HepG2 (cell line): ENCODE data around the gene SEC14L1. TPM values are rescaled to one million over a fixed set of nuclear protein-coding genes. Genes with fewer than 3 reads are reported as not detected.

Experiments
- ARID3A ChIP-seq: IDR thresholded peaks from 2 replicates; pipeline ENCODE4 v1.6.1; 2012; ENCODE audit warnings: low read depth, low read length, improper control_type of control experiment
- ARNT2 ChIP-seq: sonication (generic); formaldehyde crosslinking; IDR thresholded peaks from 2 replicates; pipeline ENCODE4 v1.8.0; 2022; ENCODE audit warnings: mild to moderate bottlenecking, low read depth, missing genetic modification reagents, moderate library complexity
- GZF1 ChIP-seq: sonication (generic); formaldehyde crosslinking; IDR thresholded peaks from 2 replicates; pipeline ENCODE4 v1.5.1; 2020; ENCODE audit warnings: mild to moderate bottlenecking, missing genetic modification reagents
- KLF12 ChIP-seq: sonication (generic); formaldehyde crosslinking; IDR thresholded peaks from 2 replicates; pipeline ENCODE4 v1.4.0; 2020; ENCODE audit warnings: missing genetic modification reagents, borderline replicate concordance
- POLR2AphosphoS2 ChIP-seq: IDR thresholded peaks from 2 replicates; pipeline ENCODE4 v1.6.1; 2011; ENCODE audit warnings: low read depth, low read length, improper control_type of control experiment
- PPARG ChIP-seq: conservative IDR thresholded peaks from 2 replicates; pipeline ENCODE4 v1.6.1; 2016; ENCODE audit warnings: missing biosample characterization, missing genetic modification reagents
- SCMH1 ChIP-seq: sonication (generic); formaldehyde crosslinking; IDR thresholded peaks from 2 replicates; pipeline ENCODE4 v1.9.0; 2021; ENCODE audit warnings: missing genetic modification reagents, mild to moderate bottlenecking, borderline replicate concordance
- STAT6 ChIP-seq: sonication (generic); formaldehyde crosslinking; IDR thresholded peaks from 2 replicates; pipeline ENCODE4 v1.4.0; 2020; ENCODE audit warnings: missing genetic modification reagents, mild to moderate bottlenecking, borderline replicate concordance
- YEATS4 ChIP-seq: sonication (generic); formaldehyde crosslinking; IDR thresholded peaks from 2 replicates; pipeline ENCODE4 v1.4.0; 2020; ENCODE audit warnings: missing genetic modification reagents, borderline replicate concordance
- ZFYVE20 ChIP-seq: sonication (generic); formaldehyde crosslinking; IDR thresholded peaks from 2 replicates; pipeline ENCODE4 v1.8.0; 2023; ENCODE audit warnings: low read depth, mild to moderate bottlenecking, moderate library complexity, missing genetic modification reagents, borderline replicate concordance
- ZNF432 ChIP-seq: sonication (generic); formaldehyde crosslinking; IDR thresholded peaks from 2 replicates; pipeline ENCODE4 v1.5.0; 2020; ENCODE audit warnings: missing genetic modification reagents, mild to moderate bottlenecking, borderline replicate concordance
- ZNF619 ChIP-seq: sonication (generic); formaldehyde crosslinking; IDR thresholded peaks from 2 replicates; pipeline ENCODE4 v1.4.0; 2020; ENCODE audit warnings: mild to moderate bottlenecking, missing genetic modification reagents
- ZNF660 ChIP-seq: sonication (generic); formaldehyde crosslinking; IDR thresholded peaks from 2 replicates; pipeline ENCODE4 v1.5.1; 2020; ENCODE audit warnings: mild to moderate bottlenecking, low read depth, missing genetic modification reagents, borderline replicate concordance
- polyA plus RNA-seq, 8 experiments: library from polyadenylated mRNA; depleted of rRNA in 3 of 8; stranded (reverse) in 7 of 8; unstranded in 1 of 8; fragments of >200 nt; fragmentation: Illumina TruSeq in 4 of 8; extraction: Trizol in 4 of 8; gene quantifications; 2 replicates each; pipeline versions ENCODE4 v1.2.1 to v1.2.3, GENCODE V29; 2011 to 2016; ENCODE audit warnings: low read depth in 4 of 8, missing spikeins in 1 of 8, mixed read lengths in 1 of 8; ENCODE audit not compliant: insufficient read depth in 1 of 8
- total RNA-seq, 5 experiments: library from RNA; depleted of rRNA; stranded (reverse); fragments of >200 nt; fragmentation: Illumina TruSeq; extraction: Trizol; gene quantifications; 2 replicates each; pipeline ENCODE4 v1.2.3, GENCODE V29; 2016; ENCODE audit warnings: low read depth in 1 of 5
- TF ChIP-seq, protein P1 (sequence below): sonication (generic); formaldehyde crosslinking; IDR thresholded peaks from 2 replicates; pipeline ENCODE4 v1.9.0; 2021; ENCODE audit warnings: mild to moderate bottlenecking, missing genetic modification reagents
- TF ChIP-seq, protein P2 (sequence below): sonication (generic); formaldehyde crosslinking; IDR thresholded peaks from 2 replicates; pipeline ENCODE4 v1.8.1; 2022; ENCODE audit warnings: mild to moderate bottlenecking, missing genetic modification reagents

Gene SEC14L1
- total and polyA plus RNA-seq, 2 of the 13 experiments (the other 11 are each of a cell fraction or from before 2014, with no cell fraction given): 26.3 to 43.9 TPM

DNA sequence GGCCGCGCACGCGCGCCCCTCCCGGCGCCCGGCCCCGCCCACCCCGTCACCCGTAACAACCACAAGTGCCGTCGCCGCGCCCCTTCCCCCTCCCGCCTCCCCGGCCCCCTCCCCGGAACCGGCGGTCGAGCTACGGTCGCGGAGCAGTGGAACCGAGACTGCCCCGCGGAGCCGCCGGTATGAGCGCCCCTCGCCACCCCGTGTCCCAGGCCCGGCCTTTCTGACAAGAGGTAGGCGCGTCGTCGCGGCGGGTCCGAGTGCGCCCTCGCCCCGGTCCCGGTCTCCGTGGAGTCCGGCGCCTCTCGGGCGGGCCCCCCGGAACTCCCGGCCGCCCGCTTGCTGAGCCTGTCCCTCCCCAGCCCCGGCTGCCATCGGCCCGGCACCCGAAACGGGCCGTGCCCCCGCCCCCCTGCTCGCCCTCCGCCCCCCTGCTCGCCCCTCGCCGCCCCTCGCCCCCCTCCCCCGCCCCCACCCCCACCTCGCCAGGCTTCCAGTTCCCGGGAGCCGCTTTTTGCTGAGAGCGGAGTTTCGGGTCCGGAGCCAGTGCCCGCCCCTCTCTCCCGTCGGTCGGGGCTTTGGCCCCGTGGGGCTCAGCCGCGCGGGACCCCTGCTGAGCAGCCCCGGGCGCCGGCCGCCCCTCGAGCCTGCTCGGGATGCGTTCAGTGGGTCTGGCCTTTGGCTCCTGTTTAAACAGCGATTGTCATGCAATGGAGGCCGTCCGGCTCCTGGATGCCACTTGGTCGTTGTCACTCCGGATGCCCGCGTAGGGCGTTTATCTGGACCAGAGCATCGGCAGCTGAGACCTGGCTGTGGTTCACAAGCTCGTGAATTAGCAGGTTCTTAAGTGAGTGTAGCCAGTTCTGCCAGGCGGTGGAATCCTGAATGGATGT lies at the start of gene SEC14L1 (continued):
- 0 out of 2 replicates have a peak, but pooled peaks have one; percentile 14 for TF ChIP-seq ARNT2 (CRISPR knock-in tag)
- no peak for TF ChIP-seq ZNF432 (CRISPR knock-in tag)
- no peak for TF ChIP-seq POLR2AphosphoS2
- no peak for TF ChIP-seq ZFYVE20 (CRISPR knock-in tag)
- TF ChIP-seq PPARG (CRISPR knock-in tag): no peak; the same call in 1 of the 2 replicates
- TF ChIP-seq ZNF619 (CRISPR knock-in tag): no peak
- TF ChIP-seq ARID3A: no peak
- TF ChIP-seq, protein P1, sequence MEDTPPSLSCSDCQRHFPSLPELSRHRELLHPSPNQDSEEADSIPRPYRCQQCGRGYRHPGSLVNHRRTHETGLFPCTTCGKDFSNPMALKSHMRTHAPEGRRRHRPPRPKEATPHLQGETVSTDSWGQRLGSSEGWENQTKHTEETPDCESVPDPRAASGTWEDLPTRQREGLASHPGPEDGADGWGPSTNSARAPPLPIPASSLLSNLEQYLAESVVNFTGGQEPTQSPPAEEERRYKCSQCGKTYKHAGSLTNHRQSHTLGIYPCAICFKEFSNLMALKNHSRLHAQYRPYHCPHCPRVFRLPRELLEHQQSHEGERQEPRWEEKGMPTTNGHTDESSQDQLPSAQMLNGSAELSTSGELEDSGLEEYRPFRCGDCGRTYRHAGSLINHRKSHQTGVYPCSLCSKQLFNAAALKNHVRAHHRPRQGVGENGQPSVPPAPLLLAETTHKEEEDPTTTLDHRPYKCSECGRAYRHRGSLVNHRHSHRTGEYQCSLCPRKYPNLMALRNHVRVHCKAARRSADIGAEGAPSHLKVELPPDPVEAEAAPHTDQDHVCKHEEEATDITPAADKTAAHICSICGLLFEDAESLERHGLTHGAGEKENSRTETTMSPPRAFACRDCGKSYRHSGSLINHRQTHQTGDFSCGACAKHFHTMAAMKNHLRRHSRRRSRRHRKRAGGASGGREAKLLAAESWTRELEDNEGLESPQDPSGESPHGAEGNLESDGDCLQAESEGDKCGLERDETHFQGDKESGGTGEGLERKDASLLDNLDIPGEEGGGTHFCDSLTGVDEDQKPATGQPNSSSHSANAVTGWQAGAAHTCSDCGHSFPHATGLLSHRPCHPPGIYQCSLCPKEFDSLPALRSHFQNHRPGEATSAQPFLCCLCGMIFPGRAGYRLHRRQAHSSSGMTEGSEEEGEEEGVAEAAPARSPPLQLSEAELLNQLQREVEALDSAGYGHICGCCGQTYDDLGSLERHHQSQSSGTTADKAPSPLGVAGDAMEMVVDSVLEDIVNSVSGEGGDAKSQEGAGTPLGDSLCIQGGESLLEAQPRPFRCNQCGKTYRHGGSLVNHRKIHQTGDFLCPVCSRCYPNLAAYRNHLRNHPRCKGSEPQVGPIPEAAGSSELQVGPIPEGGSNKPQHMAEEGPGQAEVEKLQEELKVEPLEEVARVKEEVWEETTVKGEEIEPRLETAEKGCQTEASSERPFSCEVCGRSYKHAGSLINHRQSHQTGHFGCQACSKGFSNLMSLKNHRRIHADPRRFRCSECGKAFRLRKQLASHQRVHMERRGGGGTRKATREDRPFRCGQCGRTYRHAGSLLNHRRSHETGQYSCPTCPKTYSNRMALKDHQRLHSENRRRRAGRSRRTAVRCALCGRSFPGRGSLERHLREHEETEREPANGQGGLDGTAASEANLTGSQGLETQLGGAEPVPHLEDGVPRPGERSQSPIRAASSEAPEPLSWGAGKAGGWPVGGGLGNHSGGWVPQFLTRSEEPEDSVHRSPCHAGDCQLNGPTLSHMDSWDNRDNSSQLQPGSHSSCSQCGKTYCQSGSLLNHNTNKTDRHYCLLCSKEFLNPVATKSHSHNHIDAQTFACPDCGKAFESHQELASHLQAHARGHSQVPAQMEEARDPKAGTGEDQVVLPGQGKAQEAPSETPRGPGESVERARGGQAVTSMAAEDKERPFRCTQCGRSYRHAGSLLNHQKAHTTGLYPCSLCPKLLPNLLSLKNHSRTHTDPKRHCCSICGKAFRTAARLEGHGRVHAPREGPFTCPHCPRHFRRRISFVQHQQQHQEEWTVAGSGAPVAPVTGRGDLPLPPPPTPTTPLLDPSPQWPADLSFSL (CRISPR knock-in tag): no peak
- TF ChIP-seq, protein P2, sequence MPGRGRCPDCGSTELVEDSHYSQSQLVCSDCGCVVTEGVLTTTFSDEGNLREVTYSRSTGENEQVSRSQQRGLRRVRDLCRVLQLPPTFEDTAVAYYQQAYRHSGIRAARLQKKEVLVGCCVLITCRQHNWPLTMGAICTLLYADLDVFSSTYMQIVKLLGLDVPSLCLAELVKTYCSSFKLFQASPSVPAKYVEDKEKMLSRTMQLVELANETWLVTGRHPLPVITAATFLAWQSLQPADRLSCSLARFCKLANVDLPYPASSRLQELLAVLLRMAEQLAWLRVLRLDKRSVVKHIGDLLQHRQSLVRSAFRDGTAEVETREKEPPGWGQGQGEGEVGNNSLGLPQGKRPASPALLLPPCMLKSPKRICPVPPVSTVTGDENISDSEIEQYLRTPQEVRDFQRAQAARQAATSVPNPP (CRISPR knock-in tag): no peak
- no peak for TF ChIP-seq STAT6 (CRISPR knock-in tag)
- no peak for TF ChIP-seq ZNF660 (CRISPR knock-in tag)
- peak; percentile 34; the same call in 1 of the 2 replicates for TF ChIP-seq YEATS4 (CRISPR knock-in tag)
- TF ChIP-seq KLF12 (CRISPR knock-in tag): no peak
- no peak for TF ChIP-seq SCMH1
- TF ChIP-seq GZF1 (CRISPR knock-in tag): no peak
